GM12873 (cell line): ENCODE results near the gene HOXC4.

Experiments used
- CTCF ChIP-seq: IDR thresholded peaks from 2 replicates; pipeline ENCODE4 v1.5.1; 2012; ENCODE audit warnings: low read depth, mild to moderate bottlenecking, moderate library complexity, low read length, control low read depth; ENCODE audit not compliant: insufficient read depth; ENCODE audit errors: missing control alignments

Gene HOXC4

GRCh38 chr12:54007538-54008259 is 45.9 kb upstream of the HOXC4 start:
- TF ChIP-seq CTCF: no peak

DNA sequence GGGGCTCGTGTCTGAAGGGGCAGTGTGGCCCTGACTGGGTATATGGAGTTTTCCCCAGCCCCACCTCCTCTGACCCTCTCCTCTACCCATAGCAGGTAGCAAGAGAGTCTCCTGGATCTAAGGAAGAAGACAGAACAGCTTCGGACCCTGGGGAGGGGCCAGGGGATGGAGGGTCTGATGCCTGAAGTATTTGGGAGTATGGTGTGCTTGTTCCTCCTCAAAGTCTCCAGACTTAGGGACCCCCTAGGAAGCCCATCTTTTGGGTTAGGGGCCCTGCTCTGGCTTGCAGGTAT is 45.4 kb upstream of the HOXC4 start:
- no peak for TF ChIP-seq CTCF

DNA sequence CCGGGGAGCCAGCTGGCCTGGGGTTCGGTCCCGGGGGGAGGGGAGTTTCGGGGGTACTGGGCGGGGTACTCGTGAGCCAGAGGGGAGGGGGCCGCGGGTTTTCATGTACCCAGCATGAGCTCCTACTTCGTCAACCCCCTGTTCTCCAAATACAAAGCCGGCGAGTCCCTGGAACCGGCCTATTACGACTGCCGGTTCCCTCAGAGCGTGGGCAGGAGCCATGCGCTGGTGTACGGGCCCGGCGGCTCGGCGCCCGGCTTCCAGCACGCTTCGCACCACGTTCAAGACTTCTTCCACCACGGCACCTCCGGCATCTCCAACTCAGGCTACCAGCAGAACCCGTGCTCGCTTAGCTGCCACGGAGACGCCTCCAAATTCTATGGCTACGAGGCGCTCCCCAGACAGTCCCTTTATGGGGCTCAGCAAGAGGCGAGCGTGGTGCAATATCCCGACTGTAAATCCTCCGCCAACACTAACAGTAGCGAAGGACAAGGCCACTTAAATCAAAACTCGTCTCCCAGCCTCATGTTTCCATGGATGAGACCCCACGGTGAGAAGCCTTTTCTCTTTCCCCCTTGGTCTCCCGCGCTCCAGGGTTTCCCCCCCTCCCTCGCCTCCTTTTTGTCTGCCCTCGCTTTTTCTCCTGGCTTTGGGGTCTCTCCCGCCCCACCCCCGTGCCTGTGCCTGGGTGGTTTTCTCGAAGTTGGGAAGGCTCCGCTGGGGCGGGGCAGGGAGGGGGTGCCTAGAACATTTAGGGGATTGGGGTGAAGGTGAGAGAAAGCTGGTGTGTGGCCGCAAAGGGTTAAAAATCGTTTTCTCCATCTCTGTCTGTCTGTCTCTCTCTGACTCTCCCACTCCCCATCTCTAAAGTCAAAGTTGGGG is 44.2 kb upstream of the HOXC4 start:
- no peak for TF ChIP-seq CTCF

- TF ChIP-seq CTCF: no peak
These were observed 43.3 kb upstream of the HOXC4 start for GRCh38 chr12:54010053-54010971.

- no peak for TF ChIP-seq CTCF
These were observed 42.5 kb upstream of the HOXC4 start for GRCh38 chr12:54010972-54011664.

GRCh38 chr12:54011665-54012532 is 41.7 kb upstream of the HOXC4 start:
- TF ChIP-seq CTCF: no peak
